CD4-positive, alpha-beta memory T cell (primary cell): Measurements from ENCODE around the gene CRIM1. TPM values are rescaled to one million over a fixed set of nuclear protein-coding genes. Genes with fewer than 3 reads are reported as not detected.

Experiments
- CTCF ChIA-PET: fragments of 350-600 bp; sonication (Branson Sonifier 250); formaldehyde crosslinking; loops from one replicate; lab custom pipeline; 2021; ENCODE audit warnings: inconsistent platforms; ENCODE audit not compliant: partially characterized antibody; lab: Charles Lee
- POLR2A ChIA-PET: fragments of 350-600 bp; sonication (Branson Sonifier 250); formaldehyde crosslinking; loops from one replicate; lab custom pipeline; 2021; ENCODE audit not compliant: partially characterized antibody; lab: Charles Lee
- DNase-seq, 5 donors: peaks; one replicate each; pipeline versions ENCODE4 v3.0.0 to v3.0.0-alpha.2; 2020 to 2022; ENCODE audit warnings: mixed read lengths in 1 of 5
- H3K27ac ChIP-seq: one replicate; pipeline ENCODE4 v1.7.0; 2013; ENCODE audit warnings: low read depth, low read length
- H3K27me3 ChIP-seq: 2 replicates; pipeline ENCODE4 v1.7.0; 2013; ENCODE audit warnings: mild to moderate bottlenecking, low read length, moderate library complexity; ENCODE audit not compliant: insufficient read depth
- H3K36me3 ChIP-seq: 2 replicates; pipeline ENCODE4 v1.7.0; 2013; ENCODE audit warnings: mild to moderate bottlenecking, low read length, moderate library complexity; ENCODE audit not compliant: insufficient read depth
- H3K4me1 ChIP-seq: 2 replicates; pipeline ENCODE4 v1.7.0; 2013; ENCODE audit warnings: mild to moderate bottlenecking, low read length, moderate library complexity; ENCODE audit not compliant: insufficient read depth
- H3K4me3 ChIP-seq, 2 donors: one replicate each; pipeline ENCODE4 v1.7.0; 2013; ENCODE audit warnings: low read length in 2 of 2, mild to moderate bottlenecking in 1 of 2
- H3K9me3 ChIP-seq, 2 donors: one replicate each; pipeline ENCODE4 v1.7.0; 2013; ENCODE audit warnings: low read length in 2 of 2, control low read depth in 1 of 2; ENCODE audit not compliant: control insufficient read depth in 1 of 2
- H3K27ac Mint-ChIP-seq, 7 donors: one replicate each; pipeline ENCODE4 v1.8.0; 2020 to 2021; ENCODE audit warnings: mixed read lengths in 7 of 7, mild to moderate bottlenecking in 6 of 7, inconsistent platforms in 3 of 7, moderate library complexity in 3 of 7
- H3K27me3 Mint-ChIP-seq, 2 donors: one replicate each; pipeline ENCODE4 v1.8.0; 2020 to 2021; ENCODE audit warnings: mixed read lengths in 2 of 2
- H3K36me3 Mint-ChIP-seq, 2 donors: one replicate each; pipeline ENCODE4 v1.8.0; 2020 to 2021; ENCODE audit warnings: mixed read lengths in 2 of 2, inconsistent platforms in 1 of 2, mild to moderate bottlenecking in 1 of 2
- H3K4me1 Mint-ChIP-seq, 4 donors: one replicate each; pipeline ENCODE4 v1.8.0; 2020 to 2021; ENCODE audit warnings: mixed read lengths in 4 of 4, mild to moderate bottlenecking in 1 of 4
- H3K4me3 Mint-ChIP-seq, 8 donors: one replicate each; pipeline ENCODE4 v1.8.0; 2020 to 2021; ENCODE audit warnings: mixed read lengths in 8 of 8, mild to moderate bottlenecking in 7 of 8, moderate library complexity in 6 of 8, inconsistent platforms in 3 of 8
- H3K9me3 Mint-ChIP-seq, 8 donors: one replicate each; pipeline ENCODE4 v1.8.0; 2020 to 2021; ENCODE audit warnings: mixed read lengths in 8 of 8, mild to moderate bottlenecking in 5 of 8, inconsistent platforms in 3 of 8, moderate library complexity in 1 of 8
- intact Hi-C: fragments of 100-400 bp; cut with micrococcal nuclease; formaldehyde crosslinking; loops from one replicate; pipeline ENCODE4 v1.15.1; 2023
- polyA plus RNA-seq, 2 donors: library from polyadenylated mRNA; unstranded; fragments of 300-500 nt; fragmentation: Illumina TruSeq; gene quantifications; one replicate each; pipeline ENCODE4 v1.2.3, GENCODE V29; 2021
- total RNA-seq, 2 experiments: library from RNA; stranded (reverse); gene quantifications; one replicate each; pipeline ENCODE4 v1.2.3, GENCODE V29; 2021

CRIM1 gene
- total and polyA plus RNA-seq, 4 experiments from 2014 or later: 0.91 to 12.0 (median 6.8) TPM; not detected in 1

- Mint-ChIP-seq H3K4me1 (peaks cover 7 to 21% (median 10%) of the 10 kb centered on the region in 4 donors), H3K4me3 (no peak overlapping the region), H3K27ac (peak overlapping the region in 1 of 7 donors; percentile 61), H3K36me3 (peaks cover 54 to 56% of the 10 kb centered on the region in 2 donors), H3K9me3 (no peaks in the 10 kb centered on the region), H3K27me3 (no peaks in the 10 kb centered on the region)
- Histone ChIP-seq H3K4me1 (no peaks in the 10 kb centered on the region), H3K27ac (no peak overlapping the region), H3K27me3 (no peaks in the 10 kb centered on the region), H3K9me3 (no peaks in the 10 kb centered on the region), H3K36me3 (peaks cover 6% of the 10 kb centered on the region), H3K4me3 (no peak overlapping the region)
- no peak for DNase-seq
- intact Hi-C loops: no loop called here
- ChIA-PET POLR2A (no interaction called here), CTCF (interaction anchor here (0.9 kb wide), 1 partner anchor 21 kb away, joined by 3 read pairs; no protein-coding TSS in a partner anchor)
Observed at GRCh38 chr2:36564377-36564930, 208.9 kb downstream of the CRIM1 start.

GRCh38 chr2:36565712-36566111 is 210.1 kb downstream of the CRIM1 start:
- no peak for DNase-seq
- Mint-ChIP-seq H3K36me3 (peaks cover 44 to 50% of the 10 kb centered on the region in 2 donors), H3K4me3 (no peak overlapping the region), H3K27ac (no peak overlapping the region), H3K9me3 (no peaks in the 10 kb centered on the region), H3K27me3 (no peaks in the 10 kb centered on the region), H3K4me1 (peaks cover 7 to 17% (median 11%) of the 10 kb centered on the region in 4 donors)
- no peaks in the 10 kb centered on the region for H3K27me3 ChIP-seq
- H3K36me3 ChIP-seq: peaks cover 6% of the 10 kb centered on the region
- no peak overlapping the region for H3K4me3 ChIP-seq
- H3K9me3 ChIP-seq: no peaks in the 10 kb centered on the region
- intact Hi-C loops: no loop called here
- H3K27ac ChIP-seq: no peak overlapping the region
- CTCF ChIA-PET: no interaction called here
- POLR2A ChIA-PET: no interaction called here
- no peaks in the 10 kb centered on the region for H3K4me1 ChIP-seq

- peaks cover 40 to 51% of the 10 kb centered on the region in 2 donors for H3K36me3 Mint-ChIP-seq
- peaks cover 7 to 17% (median 11%) of the 10 kb centered on the region in 4 donors for H3K4me1 Mint-ChIP-seq
- no peaks in the 10 kb centered on the region for H3K4me1 ChIP-seq
- ChIA-PET CTCF (no interaction called here), POLR2A (no interaction called here)
- intact Hi-C loops: no loop called here
- H3K27me3 Mint-ChIP-seq: no peaks in the 10 kb centered on the region
- no peak overlapping the region for H3K27ac Mint-ChIP-seq
- no peak overlapping the region for H3K4me3 Mint-ChIP-seq
- no peak overlapping the region for H3K4me3 ChIP-seq
- H3K27ac ChIP-seq: no peak overlapping the region
- peaks cover 6% of the 10 kb centered on the region for H3K36me3 ChIP-seq
- H3K9me3 Mint-ChIP-seq: no peaks in the 10 kb centered on the region
- no peaks in the 10 kb centered on the region for H3K9me3 ChIP-seq
- H3K27me3 ChIP-seq: no peaks in the 10 kb centered on the region
- DNase-seq: no peak
Observed at GRCh38 chr2:36566887-36567286, 211.3 kb downstream of the CRIM1 start.

- CTCF ChIA-PET: no interaction called here
- Mint-ChIP-seq H3K36me3 (peaks cover 46 to 57% of the 10 kb centered on the region in 2 donors), H3K4me1 (peaks cover 8 to 17% (median 13%) of the 10 kb centered on the region in 4 donors)
Observed at GRCh38 chr2:36567711-36568408, 212.3 kb downstream of the CRIM1 start.

GRCh38 chr2:36568516-36569246 is 213.1 kb downstream of the CRIM1 start:
- no peak overlapping the region for H3K27ac Mint-ChIP-seq
- peaks cover 6 to 13% (median 12%) of the 10 kb centered on the region in 4 donors for H3K4me1 Mint-ChIP-seq
- POLR2A ChIA-PET: no interaction called here
- H3K4me3 ChIP-seq: no peak overlapping the region
- H3K27me3 Mint-ChIP-seq: no peaks in the 10 kb centered on the region
- no peak overlapping the region for H3K4me3 Mint-ChIP-seq
- H3K4me1 ChIP-seq: no peaks in the 10 kb centered on the region
- H3K36me3 ChIP-seq: peaks cover 6% of the 10 kb centered on the region
- H3K9me3 ChIP-seq: no peaks in the 10 kb centered on the region
- intact Hi-C loops: no loop called here
- no peak overlapping the region for H3K27ac ChIP-seq
- no peaks in the 10 kb centered on the region for H3K27me3 ChIP-seq
- H3K9me3 Mint-ChIP-seq: no peaks in the 10 kb centered on the region
- no peak for DNase-seq
- CTCF ChIA-PET: no interaction called here
- H3K36me3 Mint-ChIP-seq: peaks cover 52 to 60% of the 10 kb centered on the region in 2 donors

More at GRCh38 chr2:36567711-36568408, 212.3 kb downstream of the CRIM1 start:
- intact Hi-C loops: no loop called here
- POLR2A ChIA-PET: no interaction called here
- Histone ChIP-seq H3K9me3 (no peaks in the 10 kb centered on the region), H3K4me3 (no peak overlapping the region), H3K4me1 (no peaks in the 10 kb centered on the region), H3K27me3 (no peaks in the 10 kb centered on the region), H3K27ac (no peak overlapping the region), H3K36me3 (peaks cover 6% of the 10 kb centered on the region)
- H3K27ac Mint-ChIP-seq: no peak overlapping the region
- no peaks in the 10 kb centered on the region for H3K9me3 Mint-ChIP-seq
- DNase-seq: no peak
- no peak overlapping the region for H3K4me3 Mint-ChIP-seq
- no peaks in the 10 kb centered on the region for H3K27me3 Mint-ChIP-seq

GRCh38 chr2:36569267-36569856 is 213.8 kb downstream of the CRIM1 start:
- Mint-ChIP-seq H3K4me3 (no peak overlapping the region), H3K27ac (peak overlapping the region in 1 of 7 donors; percentile 65), H3K27me3 (no peaks in the 10 kb centered on the region), H3K36me3 (peaks cover 50 to 60% of the 10 kb centered on the region in 2 donors), H3K4me1 (peaks cover 3 to 12% (median 7%) of the 10 kb centered on the region in 4 donors), H3K9me3 (no peaks in the 10 kb centered on the region)
- no peak for DNase-seq
- no peaks in the 10 kb centered on the region for H3K4me1 ChIP-seq
- peaks cover 6% of the 10 kb centered on the region for H3K36me3 ChIP-seq
- H3K4me3 ChIP-seq: no peak overlapping the region
- intact Hi-C loops: no loop called here
- no peak overlapping the region for H3K27ac ChIP-seq
- no peaks in the 10 kb centered on the region for H3K27me3 ChIP-seq
- ChIA-PET CTCF (no interaction called here), POLR2A (no interaction called here)
- H3K9me3 ChIP-seq: no peaks in the 10 kb centered on the region

- CTCF ChIA-PET: no interaction called here
Observed at GRCh38 chr2:36570416-36570815, 214.8 kb downstream of the CRIM1 start.

More at GRCh38 chr2:36570416-36570815, 214.8 kb downstream of the CRIM1 start:
- Histone ChIP-seq H3K27ac (no peak overlapping the region), H3K9me3 (no peaks in the 10 kb centered on the region), H3K4me1 (no peaks in the 10 kb centered on the region), H3K36me3 (peaks cover 6% of the 10 kb centered on the region), H3K4me3 (no peak overlapping the region), H3K27me3 (no peaks in the 10 kb centered on the region)
- peaks cover 2 to 10% (median 4%) of the 10 kb centered on the region in 4 donors for H3K4me1 Mint-ChIP-seq
- POLR2A ChIA-PET: no interaction called here
- no peak overlapping the region for H3K27ac Mint-ChIP-seq
- no peak for DNase-seq
- H3K27me3 Mint-ChIP-seq: no peaks in the 10 kb centered on the region
- intact Hi-C loops: no loop called here
- H3K4me3 Mint-ChIP-seq: no peak overlapping the region
- no peaks in the 10 kb centered on the region for H3K9me3 Mint-ChIP-seq
- H3K36me3 Mint-ChIP-seq: peaks cover 52 to 61% of the 10 kb centered on the region in 2 donors
